Measurements from ENCODE around the gene OR51B4.

OR51B4 gene

DNA sequence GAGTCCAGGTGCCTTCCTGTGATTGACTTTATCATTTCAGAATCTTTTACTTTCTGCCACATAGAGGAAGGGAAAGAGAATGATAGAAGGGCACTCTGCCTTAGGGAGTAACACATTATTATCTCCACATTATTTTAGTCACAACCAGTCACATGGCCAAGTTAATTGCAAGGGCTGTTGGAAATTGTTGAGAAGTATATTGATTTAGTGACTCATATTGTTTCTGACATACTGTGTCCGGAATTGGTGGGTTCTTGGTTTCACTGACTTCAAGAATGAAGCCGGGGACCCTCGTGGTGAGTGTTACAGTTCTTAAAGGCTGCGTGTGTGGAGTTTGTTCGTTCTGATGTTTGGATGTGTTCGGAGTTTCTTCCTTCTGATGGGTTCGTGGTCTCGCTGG lies 8.7 kb downstream of the OR51B4 start:
- DNase-seq = no peak

DNA sequence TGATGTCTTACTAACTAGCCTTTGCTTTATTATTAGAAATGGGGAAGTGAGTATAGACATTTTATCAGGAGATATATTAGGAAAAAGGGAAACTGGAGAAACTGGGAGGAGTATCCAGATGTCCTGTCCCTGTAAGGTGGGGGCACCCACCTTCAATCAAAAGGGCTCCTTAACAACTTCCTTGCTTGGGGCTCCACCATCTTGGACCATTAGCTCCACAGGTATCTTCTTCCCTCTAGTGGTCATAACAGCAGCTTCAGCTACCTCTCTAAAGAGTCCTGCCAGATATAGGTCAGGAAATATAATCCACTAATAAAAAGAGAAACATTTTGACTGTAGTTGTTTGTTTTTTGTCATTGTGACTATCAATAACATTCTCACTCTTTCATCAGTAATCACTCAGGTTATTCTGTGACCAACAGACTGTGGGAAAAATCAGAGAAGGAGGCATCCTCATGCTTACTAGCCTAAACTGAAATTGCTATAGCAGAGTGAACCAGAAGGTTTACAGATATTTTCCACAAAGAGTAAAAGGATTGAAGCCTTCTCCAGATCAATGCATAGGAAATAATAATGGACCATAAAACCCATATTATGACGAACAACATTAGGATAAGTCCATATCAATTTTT lies 10.4 kb downstream of the OR51B4 start:
- DNase-seq = no peak

DNA sequence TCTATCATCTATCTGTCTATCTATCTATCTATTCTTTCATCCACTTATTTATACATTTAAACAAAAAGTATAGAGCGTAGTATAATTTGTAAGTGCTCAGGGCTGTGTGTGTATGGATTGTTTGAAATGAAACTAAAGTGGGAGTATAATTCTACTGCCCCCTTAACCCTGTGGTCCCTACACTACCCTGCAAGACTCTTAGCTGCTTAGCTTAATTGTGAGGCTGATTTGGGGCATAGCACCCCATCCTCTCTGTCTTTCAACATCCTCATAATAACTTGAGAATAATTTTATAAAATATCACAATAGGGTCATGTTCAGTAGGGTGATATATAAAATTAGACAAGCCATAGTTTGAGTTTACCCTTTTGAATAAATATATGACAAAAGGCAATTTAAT lies 11.6 kb downstream of the OR51B4 start:
- DNase-seq = no peak

DNA sequence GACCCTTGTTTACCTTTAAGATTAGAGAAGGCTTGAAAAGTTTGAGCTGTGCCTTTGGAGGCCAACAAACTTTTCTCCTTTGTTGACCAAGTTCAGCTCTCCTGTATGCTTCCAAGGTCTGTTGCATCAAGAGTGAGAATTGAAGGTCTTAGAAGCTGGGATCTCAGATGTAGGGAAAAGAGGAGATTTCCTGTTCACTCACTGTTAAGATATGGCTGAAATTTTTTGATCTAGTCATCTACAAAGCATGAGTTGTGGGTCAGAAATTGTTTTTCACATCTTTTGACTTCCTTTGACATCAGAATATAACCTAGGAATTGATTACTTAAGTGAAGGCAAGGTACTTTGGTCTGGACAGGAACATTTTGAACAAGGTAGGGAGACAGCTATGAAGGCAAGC lies 12.1 kb downstream of the OR51B4 start:
- DNase-seq = no peak

DNA sequence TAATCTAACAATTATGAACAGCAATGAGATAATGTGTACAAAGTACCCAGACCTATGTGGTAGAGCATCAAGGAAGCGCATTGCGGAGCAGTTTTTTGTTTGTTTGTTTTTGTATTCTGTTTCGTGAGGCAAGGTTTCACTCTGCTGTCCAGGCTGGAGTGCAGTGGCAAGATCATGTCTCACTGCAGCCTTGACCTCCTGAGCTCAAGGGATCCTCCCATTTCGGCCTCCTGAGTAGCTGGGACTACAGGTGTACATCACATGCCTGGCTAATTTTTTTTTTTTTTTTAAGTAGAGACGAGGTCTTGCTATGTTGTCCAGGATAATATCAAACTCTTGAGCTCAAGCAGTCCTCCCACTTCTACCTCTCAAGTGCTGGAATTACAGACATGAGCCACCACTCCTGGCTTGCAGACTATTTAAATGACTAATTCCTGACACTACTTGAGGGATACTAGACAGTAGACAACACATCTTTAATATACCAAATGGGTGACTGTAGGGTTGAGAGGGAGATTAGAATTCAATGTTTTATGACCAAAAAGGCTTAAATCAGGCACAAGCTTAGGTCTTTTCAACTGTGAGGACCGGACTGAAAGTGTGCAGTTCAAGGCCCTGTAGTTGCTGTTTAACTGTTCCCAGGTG lies 12.7 kb downstream of the OR51B4 start:
- DNase-seq = no peak

DNA sequence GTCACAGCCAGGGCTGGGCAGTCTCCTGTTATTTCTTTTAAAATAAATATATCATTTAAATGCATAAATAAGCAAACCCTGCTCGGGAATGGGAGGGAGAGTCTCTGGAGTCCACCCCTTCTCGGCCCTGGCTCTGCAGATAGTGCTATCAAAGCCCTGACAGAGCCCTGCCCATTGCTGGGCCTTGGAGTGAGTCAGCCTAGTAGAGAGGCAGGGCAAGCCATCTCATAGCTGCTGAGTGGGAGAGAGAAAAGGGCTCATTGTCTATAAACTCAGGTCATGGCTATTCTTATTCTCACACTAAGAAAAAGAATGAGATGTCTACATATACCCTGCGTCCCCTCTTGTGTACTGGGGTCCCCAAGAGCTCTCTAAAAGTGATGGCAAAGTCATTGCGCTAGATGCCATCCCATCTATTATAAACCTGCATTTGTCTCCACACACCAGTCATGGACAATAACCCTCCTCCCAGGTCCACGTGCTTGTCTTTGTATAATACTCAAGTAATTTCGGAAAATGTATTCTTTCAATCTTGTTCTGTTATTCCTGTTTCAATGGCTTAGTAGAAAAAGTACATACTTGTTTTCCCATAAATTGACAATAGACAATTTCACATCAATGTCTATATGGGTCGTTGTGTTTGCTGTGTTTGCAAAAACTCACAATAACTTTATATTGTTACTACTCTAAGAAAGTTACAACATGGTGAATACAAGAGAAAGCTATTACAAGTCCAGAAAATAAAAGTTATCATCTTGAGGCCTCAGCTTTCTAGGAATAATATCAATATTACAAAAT lies 13.4 kb downstream of the OR51B4 start:
- no peak for DNase-seq

DNA sequence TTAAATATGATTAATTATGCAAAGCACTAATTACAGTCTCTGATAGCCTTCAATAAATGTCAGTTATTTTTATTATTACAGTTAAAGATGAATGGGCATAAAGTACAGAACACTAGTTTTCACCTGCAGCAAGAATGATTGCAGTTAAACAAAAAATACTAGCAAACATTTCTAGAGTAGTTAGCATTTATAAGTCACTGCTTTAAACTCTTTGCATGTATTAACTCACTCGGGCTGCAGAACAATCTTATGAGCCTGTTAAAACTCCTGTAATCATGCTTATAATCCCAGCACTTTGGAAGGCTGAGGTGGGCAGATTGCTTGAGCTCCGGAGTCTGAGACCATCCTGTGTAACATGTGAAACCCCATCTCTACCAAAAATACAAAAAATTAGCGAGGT lies 14.8 kb downstream of the OR51B4 start:
- no peak for DNase-seq

DNA sequence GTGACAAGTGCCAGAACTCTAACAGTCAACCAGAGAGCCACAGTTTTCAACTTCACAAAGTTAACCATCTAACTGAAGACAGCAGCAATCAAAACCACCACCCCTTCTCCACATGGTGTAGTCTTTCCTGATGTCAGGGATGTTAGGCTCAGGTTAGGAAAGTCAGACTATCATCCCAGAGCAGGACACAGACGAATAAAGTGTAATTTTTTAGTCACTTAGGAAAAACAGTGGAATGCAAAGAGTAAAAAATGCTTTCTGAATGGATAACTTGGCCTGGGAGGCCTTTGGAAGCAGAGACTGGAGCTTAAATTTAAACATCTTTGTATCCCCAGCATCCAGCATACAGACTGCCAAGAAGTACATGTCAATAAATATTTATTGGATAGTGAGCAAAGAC lies 15.4 kb downstream of the OR51B4 start:
- DNase-seq = no peak

DNA sequence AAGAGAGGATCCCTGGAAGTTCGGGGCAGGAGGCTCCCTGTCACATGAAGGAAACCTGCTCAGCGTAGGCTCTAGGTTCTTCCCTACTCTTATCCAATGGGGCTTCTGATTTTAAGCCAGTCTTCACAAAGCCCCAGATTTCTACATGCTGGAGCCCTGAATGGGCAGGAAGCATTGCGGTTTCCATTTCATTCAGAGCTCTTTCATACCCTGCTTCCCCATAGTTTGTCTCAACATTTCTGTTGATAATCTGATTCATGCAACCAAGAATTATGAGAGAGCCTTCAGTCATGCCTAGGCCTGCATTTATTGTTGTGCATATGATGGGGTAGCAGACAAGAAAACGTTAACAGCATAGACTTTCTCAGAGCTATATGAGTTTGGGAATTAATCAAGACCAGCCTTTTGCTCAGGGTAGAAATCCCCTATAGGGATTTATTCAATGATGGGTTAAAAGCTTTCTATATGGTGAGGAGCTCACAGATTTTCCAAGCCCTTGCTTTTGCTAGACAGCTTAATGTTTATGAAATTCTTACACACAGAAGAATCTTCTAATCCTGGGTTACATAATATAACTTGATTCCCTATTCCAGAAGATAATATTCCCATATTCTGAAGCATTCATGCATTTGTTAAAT lies 15.9 kb downstream of the OR51B4 start:
- DNase-seq = no peak

DNA sequence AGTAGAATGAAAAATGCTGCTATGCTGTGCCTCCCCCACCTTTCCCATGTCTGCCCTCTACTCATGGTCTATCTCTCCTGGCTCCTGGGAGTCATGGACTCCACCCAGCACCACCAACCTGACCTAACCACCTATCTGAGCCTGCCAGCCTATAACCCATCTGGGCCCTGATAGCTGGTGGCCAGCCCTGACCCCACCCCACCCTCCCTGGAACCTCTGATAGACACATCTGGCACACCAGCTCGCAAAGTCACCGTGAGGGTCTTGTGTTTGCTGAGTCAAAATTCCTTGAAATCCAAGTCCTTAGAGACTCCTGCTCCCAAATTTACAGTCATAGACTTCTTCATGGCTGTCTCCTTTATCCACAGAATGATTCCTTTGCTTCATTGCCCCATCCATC lies 17.1 kb downstream of the OR51B4 start:
- DNase-seq = no peak

DNA sequence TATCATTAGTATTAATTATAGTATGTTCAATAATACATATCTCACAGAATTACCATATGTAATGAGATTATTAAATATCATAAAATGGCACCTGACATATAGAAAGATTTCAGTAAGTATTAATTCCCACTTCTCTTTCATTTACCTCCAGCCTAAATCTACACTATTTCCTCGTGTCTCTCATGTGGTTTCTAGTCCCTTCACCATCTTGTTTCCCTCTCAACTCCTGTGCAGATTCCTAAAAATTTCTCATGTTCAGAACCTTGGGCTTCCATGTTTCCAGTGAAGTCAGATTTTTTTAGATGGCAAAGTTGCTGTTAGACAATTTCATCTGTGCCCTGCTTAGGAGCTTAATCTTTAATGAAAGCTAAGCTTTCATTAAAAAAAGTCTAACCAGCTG lies 17.9 kb downstream of the OR51B4 start:
- DNase-seq = no peak

DNA sequence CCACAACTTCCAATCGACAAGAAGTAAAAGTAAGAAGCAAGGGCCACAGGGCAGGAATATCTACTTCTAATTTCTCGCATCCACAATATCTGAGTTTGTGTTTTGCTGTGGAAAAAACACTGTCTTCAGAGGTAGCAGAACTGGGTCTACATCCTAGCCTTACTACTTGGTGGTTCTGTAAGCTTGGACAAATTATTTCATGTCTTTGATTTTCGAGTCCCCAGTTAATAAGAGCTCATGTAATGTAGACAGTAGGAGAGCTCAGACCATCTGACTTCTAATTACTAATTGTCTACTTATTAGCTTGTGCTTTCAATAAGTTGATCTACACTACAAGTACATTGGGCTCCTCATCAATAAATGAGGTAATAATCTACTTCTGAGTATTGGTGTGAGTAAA lies 18.7 kb downstream of the OR51B4 start:
- no peak for DNase-seq

DNA sequence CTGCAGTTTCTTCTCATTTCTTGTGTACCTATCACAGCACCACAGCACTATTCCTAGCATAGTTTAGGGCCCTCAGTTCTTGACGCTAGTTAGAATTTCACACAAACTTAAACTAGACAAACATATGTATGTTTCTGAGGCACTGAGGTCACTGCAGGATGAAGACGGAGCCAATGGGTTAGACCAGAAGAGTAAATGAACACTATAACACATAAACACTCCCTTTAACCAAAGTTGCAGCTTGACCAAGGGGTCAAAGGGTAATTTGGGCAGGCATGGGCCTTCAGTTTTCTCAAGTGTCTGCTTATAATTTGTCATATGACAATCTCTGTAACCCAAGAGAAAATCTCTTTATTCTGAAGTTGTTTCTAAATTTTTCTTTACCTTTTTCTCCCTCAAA lies 19.1 kb downstream of the OR51B4 start:
- DNase-seq = no peak

DNA sequence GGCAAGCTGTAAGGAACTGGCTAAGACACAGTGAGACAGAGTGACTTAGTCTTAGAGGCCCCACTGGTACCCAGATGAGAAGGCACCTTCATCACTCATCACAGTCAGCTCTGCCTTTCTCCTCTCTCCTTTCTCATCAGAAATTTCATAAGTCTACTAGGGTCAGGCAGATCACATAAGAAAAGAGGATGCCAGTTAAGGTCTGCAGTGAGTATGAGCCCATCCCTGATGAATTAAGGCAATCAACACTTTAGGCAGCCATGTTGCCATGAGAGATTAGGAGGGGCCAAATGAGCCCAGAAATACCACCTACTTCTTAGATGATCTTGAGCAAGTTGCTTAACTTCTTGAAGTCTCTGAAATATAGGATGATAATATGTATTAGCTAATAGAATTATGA lies 20.1 kb downstream of the OR51B4 start:
- DNase-seq = no peak

DNA sequence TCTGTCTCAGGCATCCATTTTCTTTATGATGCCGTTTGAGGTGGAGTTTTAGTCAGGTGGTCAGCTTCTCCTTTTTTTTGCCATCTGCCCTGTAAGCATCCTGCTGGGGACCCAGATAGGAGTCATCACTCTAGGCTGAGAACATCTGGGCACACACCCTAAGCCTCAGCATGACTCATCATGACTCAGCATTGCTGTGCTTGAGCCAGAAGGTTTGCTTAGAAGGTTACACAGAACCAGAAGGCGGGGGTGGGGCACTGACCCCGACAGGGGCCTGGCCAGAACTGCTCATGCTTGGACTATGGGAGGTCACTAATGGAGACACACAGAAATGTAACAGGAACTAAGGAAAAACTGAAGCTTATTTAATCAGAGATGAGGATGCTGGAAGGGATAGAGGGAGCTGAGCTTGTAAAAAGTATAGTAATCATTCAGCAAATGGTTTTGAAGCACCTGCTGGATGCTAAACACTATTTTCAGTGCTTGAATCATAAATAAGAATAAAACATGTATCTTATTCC lies 21.1 kb downstream of the OR51B4 start:
- DNase-seq = peak; percentile 16

DNA sequence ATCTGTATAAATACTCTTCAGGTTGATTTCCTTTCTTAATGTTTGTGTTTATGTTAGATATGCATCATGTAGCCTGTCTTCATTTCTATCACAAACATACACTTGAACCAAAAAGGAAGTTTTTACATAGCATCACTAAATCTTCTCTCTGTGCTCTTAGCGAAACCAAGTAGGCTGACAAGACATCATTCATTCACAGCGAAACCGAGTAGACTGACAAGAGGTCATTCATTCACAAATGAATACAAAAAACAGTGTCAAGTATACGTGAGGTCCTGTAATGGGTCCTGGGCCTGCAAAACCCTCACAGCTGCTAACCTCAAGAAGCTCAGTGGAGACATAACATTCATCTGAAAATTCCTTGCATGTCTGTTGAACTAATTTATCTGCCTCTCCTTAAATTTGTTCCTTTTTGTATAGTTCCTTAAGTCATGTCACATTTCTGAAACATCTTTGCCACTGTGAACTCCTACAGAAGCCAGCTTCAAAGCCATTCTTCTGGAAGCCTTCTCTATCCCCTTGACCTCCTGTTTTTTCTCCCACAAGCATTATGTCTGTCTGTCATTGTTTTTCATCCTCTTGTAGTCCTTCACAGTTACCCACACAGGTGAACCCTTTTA lies 22.2 kb downstream of the OR51B4 start:
- no peak for DNase-seq

DNA sequence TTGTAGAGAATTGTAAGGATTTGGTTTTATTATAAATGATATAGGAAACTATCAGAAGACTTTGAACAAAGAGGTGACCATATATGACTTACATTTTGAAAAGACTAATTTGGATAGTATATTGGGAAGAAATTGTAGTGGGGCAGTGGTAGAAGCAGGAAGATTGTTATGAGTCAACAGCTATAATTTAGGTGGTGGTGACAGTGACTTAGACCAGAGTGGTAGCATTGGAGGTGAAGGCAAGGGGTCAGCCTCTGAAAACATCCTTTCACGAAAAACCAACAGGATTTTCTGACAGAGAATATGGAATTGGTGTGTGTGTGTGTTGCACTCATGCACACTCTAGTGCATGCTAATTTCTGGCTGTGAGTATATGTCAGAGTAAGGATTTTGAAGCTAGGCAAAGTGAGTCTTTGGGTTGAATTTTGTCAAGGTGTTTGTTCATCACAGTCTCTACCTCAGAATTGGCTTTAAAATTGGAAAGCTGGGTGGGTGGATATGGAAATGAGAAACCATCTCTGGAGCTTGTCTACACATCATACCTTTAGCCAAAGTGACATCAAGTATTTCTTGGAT lies 23.9 kb downstream of the OR51B4 start:
- no peak for DNase-seq

DNA sequence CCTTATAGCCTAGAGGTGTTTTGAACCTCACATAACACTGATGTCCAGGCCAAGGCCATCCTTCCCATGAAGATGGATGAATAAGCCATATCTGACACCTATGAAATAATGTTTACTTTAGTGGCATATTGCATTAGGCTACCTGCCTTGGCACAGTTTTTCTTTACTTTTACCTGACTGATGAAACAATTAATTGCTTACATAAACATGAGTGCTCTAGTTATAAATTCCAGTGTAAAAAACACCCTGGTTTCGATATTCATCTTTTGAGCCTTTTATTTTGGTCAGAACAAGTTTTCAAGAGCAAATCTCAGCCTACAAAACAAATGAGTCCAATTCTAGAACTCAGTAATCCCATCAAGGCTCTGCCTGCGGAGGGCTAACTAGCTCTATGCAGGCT lies 25.0 kb downstream of the OR51B4 start:
- DNase-seq = no peak

DNA sequence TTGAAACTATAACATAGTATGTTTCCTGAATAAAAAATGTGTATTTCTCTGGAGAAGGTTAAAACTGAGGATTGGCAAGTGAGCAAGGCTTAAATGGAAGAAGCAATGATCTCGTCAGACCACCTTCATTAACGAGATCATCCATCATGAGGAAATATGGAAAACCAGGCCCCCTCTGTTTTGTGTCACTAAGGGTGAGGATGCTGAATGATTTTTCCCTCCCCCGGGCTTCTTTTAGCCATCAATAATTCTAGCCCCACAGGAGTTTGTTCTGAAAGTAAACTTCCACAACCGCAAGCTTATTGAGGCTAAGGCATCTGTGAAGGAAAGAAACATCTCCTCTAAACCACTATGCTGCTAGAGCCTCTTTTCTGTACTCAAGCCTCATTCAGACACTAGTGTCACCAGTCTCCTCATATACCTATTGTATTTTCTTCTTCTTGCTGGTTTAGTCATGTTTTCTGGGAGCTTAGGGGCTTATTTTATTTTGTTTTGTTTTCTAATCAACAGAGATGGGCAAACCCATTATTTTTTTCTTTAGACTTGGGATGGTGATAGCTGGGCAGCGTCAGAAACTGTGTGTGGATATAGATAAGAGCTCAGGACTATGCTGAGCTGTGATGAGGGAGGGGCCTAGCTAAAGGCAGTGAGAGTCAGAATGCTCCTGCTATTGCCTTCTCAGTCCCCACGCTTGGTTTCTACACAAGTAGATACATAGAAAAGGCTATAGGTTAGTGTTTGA lies 26.2 kb downstream of the OR51B4 start:
- no peak for DNase-seq

DNA sequence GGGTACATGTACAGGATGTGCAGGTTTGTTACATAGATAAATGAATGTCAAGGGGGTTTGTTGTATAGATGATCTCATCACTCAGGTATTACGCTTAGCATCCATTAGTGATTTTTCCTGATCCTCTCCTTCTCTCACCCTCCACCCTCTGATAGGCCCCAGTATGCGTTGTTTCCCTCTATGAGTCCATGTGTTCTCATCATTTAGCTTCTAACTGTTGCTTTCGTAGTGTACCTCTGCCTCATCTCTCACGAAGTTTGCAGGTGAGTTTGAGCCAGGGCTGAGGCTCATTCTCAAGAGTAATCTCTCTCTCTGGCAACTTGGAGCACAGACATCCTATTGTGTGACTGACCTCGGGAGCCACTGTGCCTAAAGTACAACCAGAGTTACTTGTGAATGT lies 27.4 kb downstream of the OR51B4 start:
- DNase-seq = no peak

DNA sequence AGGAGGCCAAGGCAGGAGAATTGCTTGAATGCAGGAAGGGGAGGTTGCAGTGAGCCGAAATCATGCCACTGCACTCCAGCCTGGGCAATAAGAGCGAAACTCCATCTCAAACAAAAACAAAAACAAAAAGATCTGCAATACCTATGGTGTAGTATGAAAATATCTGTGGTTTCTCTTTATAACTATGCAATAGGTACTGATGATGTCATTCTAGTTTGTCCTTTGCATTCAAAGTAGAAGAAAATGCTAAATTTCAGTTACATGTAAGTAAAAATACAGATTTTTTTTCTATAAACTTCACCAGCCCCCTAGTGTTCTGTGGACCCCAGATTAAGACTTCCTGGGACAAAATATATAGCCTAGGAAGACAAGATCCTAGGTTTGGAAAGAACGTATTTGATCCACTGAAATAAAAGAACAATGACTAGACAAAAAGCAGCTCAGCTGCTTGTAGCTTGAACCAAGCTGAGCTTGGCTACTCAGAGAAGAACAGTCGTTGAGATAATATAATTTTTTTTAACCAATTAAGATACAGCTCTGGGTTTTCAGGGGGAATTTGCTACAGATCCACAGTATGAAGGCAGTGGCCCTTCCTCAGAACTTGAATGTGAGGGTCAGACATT lies 29.2 kb downstream of the OR51B4 start:
- DNase-seq = no peak
